Measurements from ENCODE around the gene KRTAP4-6.
"Not testable (repeated sequence)": the region's sequence is repeated elsewhere in the genome, so short reads cannot be mapped to it uniquely, and the experiment has no call there.

KRTAP4-6 gene

GRCh38 chr17:41126412-41126811 is 13.9 kb downstream of the KRTAP4-6 start:
- Histone ChIP-seq H3K36me3 (ENCODE audit: low read length) (no peaks in the 10 kb centered on the region), H3K4me3 (ENCODE audit: insufficient read depth, low read length, poor library complexity, severe bottlenecking) (no peak overlapping the region), H3K9me3 (ENCODE audit: insufficient read depth, low read length) (0 out of 2 replicates have a peak, but pooled peaks cover 6% of the 10 kb centered on the region), H4K20me1 (ENCODE audit: low read depth, low read length) (no peaks in the 10 kb centered on the region), H3K79me2 (ENCODE audit: insufficient read depth, low read length) (no peaks in the 10 kb centered on the region), H3K9me2 (replicated peaks; ENCODE audit: insufficient read depth, low read length) (no peaks in the 10 kb centered on the region), H3K4me2 (ENCODE audit: low read depth, low read length, poor library complexity, severe bottlenecking) (no peak overlapping the region), H2AFZ (ENCODE audit: low read depth, low read length, severe bottlenecking) (no peak overlapping the region), H3K27ac (ENCODE audit: low read depth, low read length) (no peak overlapping the region), H3K9ac (ENCODE audit: low read length) (no peak overlapping the region), H3K27me3 (ENCODE audit: low read length) (no peaks in the 10 kb centered on the region), H3F3A (ENCODE audit: insufficient read depth) (no peaks in the 10 kb centered on the region)
- TF ChIP-seq CTCF (IDR thresholded peaks at IDR 0.05; ENCODE audit: insufficient read depth, low read length, poor library complexity, severe bottlenecking) (no peak), EZH2phosphoT487 (conservative IDR thresholded peaks at IDR 0.05; ENCODE audit: low read length) (no peak)

GRCh38 chr17:41125064-41125463 is 15.3 kb downstream of the KRTAP4-6 start:
- Histone ChIP-seq H3K9ac (ENCODE audit: low read length) (no peak overlapping the region), H3K27me3 (ENCODE audit: low read length) (no peaks in the 10 kb centered on the region), H2AFZ (ENCODE audit: low read depth, low read length, severe bottlenecking) (no peak overlapping the region), H3K9me3 (ENCODE audit: insufficient read depth, low read length) (0 out of 2 replicates have a peak, but pooled peaks cover 6% of the 10 kb centered on the region), H3K4me3 (ENCODE audit: insufficient read depth, low read length, poor library complexity, severe bottlenecking) (no peak overlapping the region), H3K36me3 (ENCODE audit: low read length) (no peaks in the 10 kb centered on the region), H3K4me2 (ENCODE audit: low read depth, low read length, poor library complexity, severe bottlenecking) (no peak overlapping the region), H3K79me2 (ENCODE audit: insufficient read depth, low read length) (no peaks in the 10 kb centered on the region), H3K9me2 (replicated peaks; ENCODE audit: insufficient read depth, low read length) (no peaks in the 10 kb centered on the region), H3K27ac (ENCODE audit: low read depth, low read length) (no peak overlapping the region), H4K20me1 (ENCODE audit: low read depth, low read length) (no peaks in the 10 kb centered on the region), H3F3A (ENCODE audit: insufficient read depth) (no peaks in the 10 kb centered on the region)
- TF ChIP-seq EZH2phosphoT487 (conservative IDR thresholded peaks at IDR 0.05; ENCODE audit: low read length) (no peak), CTCF (IDR thresholded peaks at IDR 0.05; ENCODE audit: insufficient read depth, low read length, poor library complexity, severe bottlenecking) (no peak)

GRCh38 chr17:41123991-41124371 is 16.4 kb downstream of the KRTAP4-6 start, which contains the start of gene KRTAP4-12:
TSS of gene KRTAP4-12 (minus strand) at chr17:41124182. CDS start at chr17:41124122, 60 bp downstream.
- not testable (repeated sequence) for H3F3A ChIP-seq (ENCODE audit: insufficient read depth); H3K4me2 ChIP-seq (ENCODE audit: low read depth, low read length, poor library complexity, severe bottlenecking); H3K27ac ChIP-seq (ENCODE audit: low read depth, low read length); H3K79me2 ChIP-seq (ENCODE audit: insufficient read depth, low read length); H3K9ac ChIP-seq (ENCODE audit: low read length); H4K20me1 ChIP-seq (ENCODE audit: low read depth, low read length); H3K27me3 ChIP-seq (ENCODE audit: low read length); H3K36me3 ChIP-seq (ENCODE audit: low read length); H2AFZ ChIP-seq (ENCODE audit: low read depth, low read length, severe bottlenecking); H3K9me2 ChIP-seq (replicated peaks; ENCODE audit: insufficient read depth, low read length); H3K4me3 ChIP-seq (ENCODE audit: insufficient read depth, low read length, poor library complexity, severe bottlenecking); H3K9me3 ChIP-seq (ENCODE audit: insufficient read depth, low read length)

GRCh38 chr17:41123292-41123990 is 16.9 kb downstream of the KRTAP4-6 start:
- not testable (repeated sequence) for H3K4me2 ChIP-seq (ENCODE audit: low read depth, low read length, poor library complexity, severe bottlenecking)

More at GRCh38 chr17:41123292-41123990, 16.9 kb downstream of the KRTAP4-6 start:
- H3K27me3 ChIP-seq (ENCODE audit: low read length); H3F3A ChIP-seq (ENCODE audit: insufficient read depth); H3K36me3 ChIP-seq (ENCODE audit: low read length); H4K20me1 ChIP-seq (ENCODE audit: low read depth, low read length); H3K79me2 ChIP-seq (ENCODE audit: insufficient read depth, low read length); H3K4me3 ChIP-seq (ENCODE audit: insufficient read depth, low read length, poor library complexity, severe bottlenecking); H3K9me2 ChIP-seq (replicated peaks; ENCODE audit: insufficient read depth, low read length); H3K9me3 ChIP-seq (ENCODE audit: insufficient read depth, low read length); H3K9ac ChIP-seq (ENCODE audit: low read length); H3K27ac ChIP-seq (ENCODE audit: low read depth, low read length); H2AFZ ChIP-seq (ENCODE audit: low read depth, low read length, severe bottlenecking): not testable (repeated sequence)
